ENCODE results near the gene HNRNPR. TPM values are rescaled to one million over a fixed set of nuclear protein-coding genes. Genes with fewer than 3 reads are reported as not detected.

HNRNPR gene
- polyA plus RNA-seq (2011; rRNA removed), result 79.3 and 106 TPM in 2 replicates
- 52.0 and 58.7 TPM in 2 replicates for polyA minus RNA-seq (2011; rRNA and poly(A)+ RNA removed)

DNA sequence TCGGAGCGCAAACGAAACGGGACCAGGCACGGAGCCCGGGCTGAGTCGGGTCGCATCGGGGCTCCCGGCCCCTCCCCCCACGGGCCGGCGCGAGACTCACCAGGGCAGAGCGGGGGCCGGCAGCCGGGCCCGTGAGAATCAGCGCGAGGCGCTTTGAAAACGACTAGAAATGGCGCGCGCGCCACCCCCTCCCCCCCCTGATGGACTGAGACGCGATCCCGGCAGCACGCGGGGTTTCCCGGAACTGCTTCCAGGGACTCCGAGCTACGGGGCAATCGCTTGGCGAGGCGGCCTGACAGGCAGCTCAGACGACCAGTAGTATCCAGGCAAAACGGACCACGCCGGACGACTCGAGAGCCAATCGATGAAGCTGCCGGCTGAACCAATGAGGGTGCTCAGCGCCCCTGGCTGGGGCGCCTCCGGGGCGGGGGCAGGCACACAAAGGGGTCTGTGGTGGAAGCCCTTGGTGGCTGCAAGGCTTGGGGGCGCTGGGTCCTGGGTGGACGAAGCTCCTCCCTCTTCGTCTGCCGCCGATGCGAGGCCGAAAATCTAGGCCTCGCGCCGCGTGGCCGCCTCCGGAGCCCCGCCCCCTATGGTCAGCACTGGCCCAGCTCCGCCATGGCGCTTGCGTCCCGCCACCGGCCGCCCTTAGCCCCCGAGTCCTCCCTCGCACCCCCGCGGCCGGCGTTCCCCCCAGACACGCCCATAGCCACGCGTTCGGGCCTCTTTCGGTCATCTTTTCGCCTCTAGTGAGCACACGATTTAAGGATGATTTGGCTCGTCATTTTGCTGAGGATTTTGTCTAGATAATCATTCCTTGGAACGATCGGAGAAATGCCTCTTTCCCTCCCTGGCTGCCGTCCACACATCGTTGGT lies at the start of gene HNRNPR:
HNRNPR (minus strand) TSS at position 174 of the 876 bp plus-strand sequence. CDS start 3,276 bp downstream, outside the sequence.
- ChIA-PET CTCF (interaction anchor here (0.6 to 1.2 kb wide), 5 partner anchors 22 to 244 kb away, joined by 3 to 7 read pairs (median 5); no protein-coding TSS in a partner anchor), POLR2A (interaction anchor here (0.6 to 1.0 kb wide), 8 partner anchors 24 to 140 kb away, joined by 3 to 15 read pairs (median 4); partner anchors contain the start of genes ASAP3 and ZNF436)
- Histone ChIP-seq H3K4me3 (ENCODE audit: low read depth, low read length) (peak within 1 kb of the TSS; percentile 76), H3K27me3 (ENCODE audit: control insufficient read depth, insufficient read depth, low read length) (no peaks in the 10 kb centered on the region), H3K36me3 (ENCODE audit: control insufficient read depth, insufficient read depth, low read length) (no peaks in the 10 kb centered on the region)
- peak; percentile 99 for DNase-seq (ENCODE audit: low read depth)
- TF ChIP-seq, protein P1, sequence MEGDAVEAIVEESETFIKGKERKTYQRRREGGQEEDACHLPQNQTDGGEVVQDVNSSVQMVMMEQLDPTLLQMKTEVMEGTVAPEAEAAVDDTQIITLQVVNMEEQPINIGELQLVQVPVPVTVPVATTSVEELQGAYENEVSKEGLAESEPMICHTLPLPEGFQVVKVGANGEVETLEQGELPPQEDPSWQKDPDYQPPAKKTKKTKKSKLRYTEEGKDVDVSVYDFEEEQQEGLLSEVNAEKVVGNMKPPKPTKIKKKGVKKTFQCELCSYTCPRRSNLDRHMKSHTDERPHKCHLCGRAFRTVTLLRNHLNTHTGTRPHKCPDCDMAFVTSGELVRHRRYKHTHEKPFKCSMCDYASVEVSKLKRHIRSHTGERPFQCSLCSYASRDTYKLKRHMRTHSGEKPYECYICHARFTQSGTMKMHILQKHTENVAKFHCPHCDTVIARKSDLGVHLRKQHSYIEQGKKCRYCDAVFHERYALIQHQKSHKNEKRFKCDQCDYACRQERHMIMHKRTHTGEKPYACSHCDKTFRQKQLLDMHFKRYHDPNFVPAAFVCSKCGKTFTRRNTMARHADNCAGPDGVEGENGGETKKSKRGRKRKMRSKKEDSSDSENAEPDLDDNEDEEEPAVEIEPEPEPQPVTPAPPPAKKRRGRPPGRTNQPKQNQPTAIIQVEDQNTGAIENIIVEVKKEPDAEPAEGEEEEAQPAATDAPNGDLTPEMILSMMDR (IDR thresholded peaks at IDR 0.05; ENCODE audit: insufficient read depth, low read depth, low read length), result 0 out of 2 replicates have a peak, but pooled peaks have one; percentile 13

- DNase-seq (ENCODE audit: low read depth), result no peak
- ChIA-PET CTCF (interaction anchor here (0.8 to 3.0 kb wide), 3 partner anchors 10 to 22 kb away, joined by 3 to 25 read pairs (median 3); no protein-coding TSS in a partner anchor), POLR2A (interaction anchor here (1.5 kb wide), 1 partner anchor 49 kb away, joined by 15 read pairs; the partner anchor contains the start of gene HNRNPR)
- Histone ChIP-seq H3K36me3 (ENCODE audit: control insufficient read depth, insufficient read depth, low read length) (no peaks in the 10 kb centered on the region), H3K27me3 (ENCODE audit: control insufficient read depth, insufficient read depth, low read length) (no peaks in the 10 kb centered on the region), H3K4me3 (ENCODE audit: low read depth, low read length) (no peak overlapping the region)
- TF ChIP-seq, protein P1 (IDR thresholded peaks at IDR 0.05; ENCODE audit: insufficient read depth, low read depth, low read length), result no peak
Measured at GRCh38 chr1:23393706-23394105, 49.6 kb upstream of the HNRNPR start.

GRCh38 chr1:23392125-23392855 lies 48.2 kb upstream of the HNRNPR start:
- POLR2A ChIA-PET, result no interaction called here
- TF ChIP-seq, protein P1 (IDR thresholded peaks at IDR 0.05; ENCODE audit: insufficient read depth, low read depth, low read length), result no peak
- no peak overlapping the region for H3K4me3 ChIP-seq (ENCODE audit: low read depth, low read length)
- CTCF ChIA-PET, result no interaction called here
- DNase-seq (ENCODE audit: low read depth), result no peak
- H3K36me3 ChIP-seq (ENCODE audit: control insufficient read depth, insufficient read depth, low read length), result no peaks in the 10 kb centered on the region
- H3K27me3 ChIP-seq (ENCODE audit: control insufficient read depth, insufficient read depth, low read length), result no peaks in the 10 kb centered on the region

GRCh38 chr1:23389837-23390321 lies 45.8 kb upstream of the HNRNPR start:
- TF ChIP-seq, protein P1 (IDR thresholded peaks at IDR 0.05; ENCODE audit: insufficient read depth, low read depth, low read length), result no peak
- ChIA-PET POLR2A (no interaction called here), CTCF (interaction anchor here (2.5 kb wide), 1 partner anchor 13 kb away, joined by 9 read pairs; no protein-coding TSS in a partner anchor)

More at GRCh38 chr1:23389837-23390321, 45.8 kb upstream of the HNRNPR start:
- no peak for DNase-seq (ENCODE audit: low read depth)
- H3K4me3 ChIP-seq (ENCODE audit: low read depth, low read length), result no peak overlapping the region
- H3K27me3 ChIP-seq (ENCODE audit: control insufficient read depth, insufficient read depth, low read length), result no peaks in the 10 kb centered on the region
- no peaks in the 10 kb centered on the region for H3K36me3 ChIP-seq (ENCODE audit: control insufficient read depth, insufficient read depth, low read length)

Measured in BJ (cell line).